ENCODE data around the gene ROBO2. TPM values are rescaled to one million over a fixed set of nuclear protein-coding genes. Genes with fewer than 3 reads are reported as not detected.

Gene ROBO2
- total RNA-seq, 2 donors from 2014 or later, result 9.8 to 9.9 TPM

DNA sequence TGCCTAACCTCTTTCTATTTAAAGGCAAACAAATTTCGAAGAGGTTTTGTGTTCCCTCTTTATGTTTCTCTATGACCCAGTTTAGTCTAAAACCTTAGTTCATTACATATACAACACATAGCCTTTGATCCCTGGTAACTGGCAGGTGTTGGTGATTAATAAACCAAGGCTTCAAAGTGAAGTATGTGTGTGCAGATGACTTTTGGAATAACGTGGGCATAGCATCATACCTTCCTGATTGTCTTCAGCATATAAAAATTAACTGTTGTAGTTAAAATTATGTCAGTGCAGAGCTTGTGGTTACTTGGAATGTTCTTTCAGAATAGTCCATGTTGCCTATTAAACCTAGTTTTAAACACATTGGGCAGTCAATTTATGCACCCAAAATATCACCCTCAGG, 608.3 kb downstream of the ROBO2 start:
- H3K36me3 ChIP-seq, result no peaks in the 10 kb centered on the region
- H3K27me3 ChIP-seq (replicated peaks; ENCODE audit: insufficient read depth), result no peaks in the 10 kb centered on the region
- H3K9me3 ChIP-seq, result no peaks in the 10 kb centered on the region
- no peak overlapping the region for H3K4me3 ChIP-seq
- DNase-seq (ENCODE audit: low spot score), result no peak
- TF ChIP-seq, protein P1, sequence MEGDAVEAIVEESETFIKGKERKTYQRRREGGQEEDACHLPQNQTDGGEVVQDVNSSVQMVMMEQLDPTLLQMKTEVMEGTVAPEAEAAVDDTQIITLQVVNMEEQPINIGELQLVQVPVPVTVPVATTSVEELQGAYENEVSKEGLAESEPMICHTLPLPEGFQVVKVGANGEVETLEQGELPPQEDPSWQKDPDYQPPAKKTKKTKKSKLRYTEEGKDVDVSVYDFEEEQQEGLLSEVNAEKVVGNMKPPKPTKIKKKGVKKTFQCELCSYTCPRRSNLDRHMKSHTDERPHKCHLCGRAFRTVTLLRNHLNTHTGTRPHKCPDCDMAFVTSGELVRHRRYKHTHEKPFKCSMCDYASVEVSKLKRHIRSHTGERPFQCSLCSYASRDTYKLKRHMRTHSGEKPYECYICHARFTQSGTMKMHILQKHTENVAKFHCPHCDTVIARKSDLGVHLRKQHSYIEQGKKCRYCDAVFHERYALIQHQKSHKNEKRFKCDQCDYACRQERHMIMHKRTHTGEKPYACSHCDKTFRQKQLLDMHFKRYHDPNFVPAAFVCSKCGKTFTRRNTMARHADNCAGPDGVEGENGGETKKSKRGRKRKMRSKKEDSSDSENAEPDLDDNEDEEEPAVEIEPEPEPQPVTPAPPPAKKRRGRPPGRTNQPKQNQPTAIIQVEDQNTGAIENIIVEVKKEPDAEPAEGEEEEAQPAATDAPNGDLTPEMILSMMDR (IDR thresholded peaks at IDR 0.05), result no peak
- no peaks in the 10 kb centered on the region for H3K4me1 ChIP-seq (ENCODE audit: control insufficient read depth in 1 of 2, low read depth in 2 of 2)
- no peak for ATAC-seq (ENCODE audit: insufficient number of reproducible peaks, low FRiP score, low read depth)
- no peak overlapping the region for H3K27ac ChIP-seq

DNA sequence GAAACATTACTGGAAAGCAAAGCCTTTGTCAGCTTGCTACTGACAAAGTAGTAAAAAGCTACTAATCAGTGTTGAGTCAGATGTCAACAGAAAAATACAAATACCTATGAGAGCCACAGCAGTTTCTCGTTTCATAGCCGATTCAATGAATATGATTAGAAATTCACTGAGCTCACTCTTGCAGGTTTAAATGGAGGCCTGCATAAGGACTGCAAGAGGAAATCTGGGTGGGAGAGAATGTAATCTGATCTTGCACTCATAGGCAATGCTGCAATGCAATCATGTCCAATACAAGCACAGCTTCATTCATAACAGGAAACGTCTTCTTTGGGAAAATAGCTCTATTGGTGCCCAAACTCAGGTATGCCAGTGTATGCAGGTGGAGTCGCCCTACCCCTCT, 608.8 kb downstream of the ROBO2 start:
- no peaks in the 10 kb centered on the region for H3K9me3 ChIP-seq
- H3K4me3 ChIP-seq, result no peak overlapping the region
- no peaks in the 10 kb centered on the region for H3K36me3 ChIP-seq
- ATAC-seq (ENCODE audit: insufficient number of reproducible peaks, low FRiP score, low read depth) (no peak), DNase-seq (ENCODE audit: low spot score) (no peak)
- H3K4me1 ChIP-seq (ENCODE audit: control insufficient read depth in 1 of 2, low read depth in 2 of 2), result no peaks in the 10 kb centered on the region
- H3K27ac ChIP-seq, result no peak overlapping the region
- TF ChIP-seq, protein P1 (IDR thresholded peaks at IDR 0.05), result no peak
- H3K27me3 ChIP-seq (replicated peaks; ENCODE audit: insufficient read depth), result no peaks in the 10 kb centered on the region

DNA sequence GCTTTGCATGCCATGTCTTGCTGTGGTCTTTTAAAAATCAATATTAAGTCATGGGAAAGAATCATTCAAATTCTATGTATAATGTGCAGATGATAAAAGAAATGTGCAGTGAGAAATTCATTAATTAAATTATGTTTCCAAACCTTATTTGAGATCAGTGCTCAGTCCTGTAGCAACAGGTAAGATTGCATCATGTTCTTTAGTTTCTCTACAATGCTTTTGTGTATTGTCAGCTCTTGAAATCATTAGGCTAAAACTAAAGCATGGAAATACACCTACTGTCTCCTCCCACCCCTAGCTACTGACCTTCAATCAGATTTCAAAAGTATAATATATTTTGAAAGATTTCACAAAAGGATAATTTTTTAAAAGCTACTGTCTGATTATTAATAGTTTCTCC, 612.7 kb downstream of the ROBO2 start:
- TF ChIP-seq, protein P1 (IDR thresholded peaks at IDR 0.05), result no peak
- H3K4me1 ChIP-seq (ENCODE audit: control insufficient read depth in 1 of 2, low read depth in 2 of 2), result no peaks in the 10 kb centered on the region
- no peak for ATAC-seq (ENCODE audit: insufficient number of reproducible peaks, low FRiP score, low read depth)

DNA sequence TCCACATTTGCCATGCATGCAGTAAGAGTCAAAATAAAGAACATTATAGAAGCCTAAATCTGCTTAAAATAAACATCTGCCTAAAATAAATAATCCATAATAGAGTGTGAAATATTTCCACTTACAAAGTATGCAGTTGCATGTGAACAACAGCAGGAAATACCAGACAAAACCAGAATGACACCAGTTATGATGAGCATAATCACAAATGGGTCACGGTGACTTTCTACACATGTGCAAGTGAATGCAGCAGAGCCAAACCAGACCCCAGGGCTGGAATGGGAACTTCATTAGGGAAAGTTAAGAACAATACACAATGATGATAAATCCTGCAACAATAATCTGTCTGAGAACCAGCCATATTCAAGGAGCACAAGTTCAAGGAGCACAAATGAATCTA, 615.5 kb downstream of the ROBO2 start:
- no peak for DNase-seq (ENCODE audit: low spot score)
- Histone ChIP-seq H3K4me1 (ENCODE audit: control insufficient read depth in 1 of 2, low read depth in 2 of 2) (no peaks in the 10 kb centered on the region), H3K27me3 (replicated peaks; ENCODE audit: insufficient read depth) (no peaks in the 10 kb centered on the region)

More for the DNA sequence above, 612.7 kb downstream of the ROBO2 start:
- H3K27ac ChIP-seq, result no peak overlapping the region
- H3K36me3 ChIP-seq, result no peaks in the 10 kb centered on the region
- H3K9me3 ChIP-seq, result no peaks in the 10 kb centered on the region
- H3K4me3 ChIP-seq, result no peak overlapping the region
- no peaks in the 10 kb centered on the region for H3K27me3 ChIP-seq (replicated peaks; ENCODE audit: insufficient read depth)
- DNase-seq (ENCODE audit: low spot score), result no peak

DNA sequence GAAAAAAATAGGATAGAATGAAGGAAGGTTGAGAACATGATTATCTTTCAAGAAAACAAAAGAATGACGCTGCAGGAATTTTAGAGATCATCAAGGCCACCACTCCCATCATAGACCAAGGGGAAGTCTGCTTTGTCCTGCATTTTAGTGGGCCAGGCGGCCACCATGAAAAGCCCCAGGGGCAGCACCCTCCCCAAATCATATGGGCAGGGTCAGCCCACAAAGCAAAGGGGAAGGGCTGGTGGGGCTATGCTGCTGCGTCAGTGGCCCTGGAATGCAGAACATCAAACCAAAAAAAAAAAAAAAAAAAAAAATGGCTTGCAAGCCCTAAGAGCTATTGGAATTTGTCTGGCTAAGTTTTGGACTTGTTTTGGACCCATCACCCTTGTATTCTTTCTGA, 620.8 kb downstream of the ROBO2 start:
- no peak overlapping the region for H3K4me3 ChIP-seq
- no peaks in the 10 kb centered on the region for H3K4me1 ChIP-seq (ENCODE audit: control insufficient read depth in 1 of 2, low read depth in 2 of 2)
- ATAC-seq (ENCODE audit: insufficient number of reproducible peaks, low FRiP score, low read depth) (no peak), DNase-seq (ENCODE audit: low spot score) (no peak)
- H3K27me3 ChIP-seq (replicated peaks; ENCODE audit: insufficient read depth), result no peaks in the 10 kb centered on the region
- no peak overlapping the region for H3K27ac ChIP-seq
- no peaks in the 10 kb centered on the region for H3K9me3 ChIP-seq
- H3K36me3 ChIP-seq, result no peaks in the 10 kb centered on the region
- TF ChIP-seq, protein P1 (IDR thresholded peaks at IDR 0.05), result no peak

More for the DNA sequence above, 615.5 kb downstream of the ROBO2 start:
- H3K27ac ChIP-seq, result no peak overlapping the region
- no peak overlapping the region for H3K4me3 ChIP-seq
- no peak for ATAC-seq (ENCODE audit: insufficient number of reproducible peaks, low FRiP score, low read depth)
- TF ChIP-seq, protein P1 (IDR thresholded peaks at IDR 0.05), result no peak
- H3K36me3 ChIP-seq, result no peaks in the 10 kb centered on the region
- no peaks in the 10 kb centered on the region for H3K9me3 ChIP-seq
